H1 (cell line): Measurements from ENCODE around the gene SNED1. TPM values are rescaled to one million over a fixed set of nuclear protein-coding genes. Genes with fewer than 3 reads are reported as not detected.

Experiments used
- CTCF ChIA-PET: fragments of 300-600 bp; sonication (Branson Sonifier 250); formaldehyde crosslinking; loops from one replicate; lab custom pipeline; 2021; ENCODE audit not compliant: partially characterized antibody; lab: Charles Lee
- POLR2A ChIA-PET: fragments of 300-600 bp; sonication (Branson Sonifier 250); formaldehyde crosslinking; loops from one replicate; lab custom pipeline; 2021; ENCODE audit warnings: inconsistent platforms; ENCODE audit not compliant: partially characterized antibody; lab: Charles Lee
- DNase-seq, 2 experiments: peaks; one replicate each; pipeline versions ENCODE4 v3.0.0 to v3.0.0-alpha.2; 2010 to 2022; ENCODE audit warnings: low spot score in 2 of 2, low read depth in 1 of 2, mixed read lengths in 1 of 2
- FAIRE-seq: peaks from 2 replicates; lab custom pipeline; 2011; peaks lifted over from hg19 to GRCh38; lab: Jason Lieb, UNC
- H2AFZ ChIP-seq: 2 replicates; pipeline ENCODE4 v1.8.1; 2012; ENCODE audit warnings: low read length, inconsistent platforms
- H2AK5ac ChIP-seq: 2 replicates; pipeline ENCODE4 v1.6.1; 2013; ENCODE audit warnings: low read depth, low read length
- H2BK120ac ChIP-seq: replicated peaks from 2 replicates; pipeline ENCODE3; 2013; ENCODE audit warnings: low read depth, low read length, inconsistent platforms
- H2BK12ac ChIP-seq: 2 replicates; pipeline ENCODE4 v1.6.1; 2013; ENCODE audit warnings: low read depth, low read length
- H2BK15ac ChIP-seq: 2 replicates; pipeline ENCODE4 v1.6.1; 2013; ENCODE audit warnings: low read length
- H2BK20ac ChIP-seq: 2 replicates; pipeline ENCODE4 v1.6.1; 2013; ENCODE audit warnings: low read length
- H2BK5ac ChIP-seq: 2 replicates; pipeline ENCODE4 v1.6.1; 2013; ENCODE audit warnings: low read depth, low read length
- H3K14ac ChIP-seq: 2 replicates; pipeline ENCODE4 v1.6.1; 2013; ENCODE audit warnings: inconsistent platforms; ENCODE audit not compliant: insufficient read length
- H3K18ac ChIP-seq: 2 replicates; pipeline ENCODE4 v1.6.1; 2013; ENCODE audit warnings: low read length; ENCODE audit errors: extremely low read depth
- H3K23ac ChIP-seq: 2 replicates; pipeline ENCODE4 v1.6.1; 2013; ENCODE audit warnings: inconsistent platforms; ENCODE audit not compliant: insufficient read length
- H3K23me2 ChIP-seq: 2 replicates; pipeline ENCODE4 v1.6.1; 2013; ENCODE audit warnings: low read depth, low read length
- H3K27ac ChIP-seq: 2 replicates; pipeline ENCODE4 v1.6.1; 2011; ENCODE audit warnings: low read depth, low read length, inconsistent platforms
- H3K27me3 ChIP-seq, 4 experiments: replicated peaks in 1 of 4; 1 replicate in 1 of 4; 2 replicates in 3 of 4; pipeline versions ENCODE4 v1.6.1 to v1.8.1; 2011 to 2013; ENCODE audit warnings: low read length in 3 of 4, mild to moderate bottlenecking in 3 of 4, inconsistent platforms in 2 of 4, mixed read lengths in 2 of 4, moderate library complexity in 1 of 4; ENCODE audit not compliant: control insufficient read depth in 3 of 4, insufficient read depth in 3 of 4; ENCODE audit errors: extremely low read depth in 1 of 4
- H3K36me3 ChIP-seq, 4 experiments: 2 replicates each; pipeline versions ENCODE4 v1.6.1 to v1.8.1; 2011 to 2013; ENCODE audit warnings: mild to moderate bottlenecking in 4 of 4, low read length in 3 of 4, moderate library complexity in 2 of 4, control low read depth in 1 of 4, inconsistent platforms in 1 of 4; ENCODE audit not compliant: insufficient read depth in 4 of 4, control insufficient read depth in 2 of 4
- H3K4ac ChIP-seq: replicated peaks from 2 replicates; pipeline ENCODE3; 2013; ENCODE audit warnings: low read length, low read depth, mixed read lengths, inconsistent platforms; ENCODE audit not compliant: insufficient read length
- H3K4me1 ChIP-seq, 4 experiments: replicated peaks in 1 of 4; 1 replicate in 1 of 4; 2 replicates in 3 of 4; pipeline versions ENCODE4 v1.6.1 to v1.8.1; 2011 to 2013; ENCODE audit warnings: low read length in 3 of 4, inconsistent platforms in 2 of 4, mixed read lengths in 1 of 4; ENCODE audit not compliant: insufficient read depth in 4 of 4, control insufficient read depth in 3 of 4
- H3K4me2 ChIP-seq, 2 experiments: 2 replicates each; pipeline versions ENCODE4 v1.6.1 to v1.8.1; 2011 to 2013; ENCODE audit warnings: low read depth in 2 of 2, low read length in 2 of 2, control low read depth in 1 of 2, inconsistent platforms in 1 of 2, mild to moderate bottlenecking in 1 of 2; ENCODE audit not compliant: insufficient read depth in 1 of 2
- H3K4me3 ChIP-seq, 4 experiments: fragments of 200-600, 300-600 bp in 1 of 4; sonication (generic), shearing (Covaris generic), sonication (Bioruptor Twin) in 1 of 4; 2 replicates each; pipeline versions ENCODE4 v1.5.1 to v1.8.1; 2011 to 2016; ENCODE audit warnings: low read length in 4 of 4, low read depth in 3 of 4, control low read depth in 2 of 4, inconsistent platforms in 2 of 4, mild to moderate bottlenecking in 2 of 4, mixed read lengths in 1 of 4, moderate library complexity in 1 of 4; ENCODE audit not compliant: insufficient read depth in 2 of 4; ENCODE audit errors: extremely low read depth in 1 of 4
- H3K56ac ChIP-seq: replicated peaks from 2 replicates; pipeline ENCODE3; 2013; ENCODE audit warnings: low read depth, mild to moderate bottlenecking, mixed read lengths, low read length, inconsistent platforms; ENCODE audit not compliant: insufficient read length
- H3K79me1 ChIP-seq: 2 replicates; pipeline ENCODE4 v1.6.1; 2013; ENCODE audit warnings: low read depth, low read length, control low read depth
- H3K79me2 ChIP-seq, 2 experiments: 2 replicates each; pipeline versions ENCODE4 v1.6.1 to v1.8.1; 2012 to 2013; ENCODE audit warnings: low read length in 2 of 2, mild to moderate bottlenecking in 2 of 2, inconsistent platforms in 1 of 2; ENCODE audit not compliant: insufficient read depth in 2 of 2, control insufficient read depth in 1 of 2
- H3K9ac ChIP-seq, 4 experiments: replicated peaks in 1 of 4; 1 replicate in 1 of 4; 2 replicates in 3 of 4; pipeline versions ENCODE4 v1.6.1 to v1.8.1; 2011 to 2013; ENCODE audit warnings: low read depth in 3 of 4, low read length in 3 of 4, control low read depth in 2 of 4, mild to moderate bottlenecking in 2 of 4, moderate library complexity in 2 of 4, inconsistent platforms in 1 of 4; ENCODE audit errors: extremely low read depth in 1 of 4
- H3K9me3 ChIP-seq, 2 experiments: 2 replicates each; pipeline versions ENCODE4 v1.6.1 to v1.8.1; 2012 to 2013; ENCODE audit warnings: mild to moderate bottlenecking in 2 of 2, moderate library complexity in 2 of 2, control low read depth in 1 of 2, inconsistent platforms in 1 of 2, low read depth in 1 of 2, low read length in 1 of 2, mixed read lengths in 1 of 2; ENCODE audit not compliant: insufficient read depth in 2 of 2
- H4K20me1 ChIP-seq, 2 experiments: replicated peaks in 1 of 2; 2 replicates each; pipeline versions ENCODE3 to v1.8.1; 2011 to 2013; ENCODE audit warnings: inconsistent platforms in 2 of 2, low read length in 2 of 2, mild to moderate bottlenecking in 1 of 2; ENCODE audit not compliant: insufficient read depth in 2 of 2, control insufficient read depth in 1 of 2
- H4K5ac ChIP-seq: 2 replicates; pipeline ENCODE4 v1.6.1; 2013; ENCODE audit warnings: low read length, low read depth, mixed read lengths, inconsistent platforms; ENCODE audit not compliant: insufficient read length
- H4K8ac ChIP-seq: 2 replicates; pipeline ENCODE4 v1.8.0; 2013; ENCODE audit warnings: mild to moderate bottlenecking, moderate library complexity, low read length, inconsistent platforms; ENCODE audit not compliant: insufficient read depth; ENCODE audit errors: extremely low read depth
- H4K91ac ChIP-seq: replicated peaks from 2 replicates; pipeline ENCODE3; 2013; ENCODE audit warnings: low read length, mixed read lengths, inconsistent platforms; ENCODE audit not compliant: insufficient read length
- BCL11A ChIP-seq, 2 experiments: IDR thresholded peaks; one replicate each; pipeline ENCODE4 v1.6.1; 2011; ENCODE audit warnings: low read depth in 2 of 2, low read length in 2 of 2, mild to moderate bottlenecking in 2 of 2
- FOSL1 ChIP-seq: IDR thresholded peaks from 2 replicates; pipeline ENCODE4 v1.6.1; 2011; ENCODE audit warnings: mild to moderate bottlenecking, low read depth, low read length, moderate library complexity; ENCODE audit not compliant: insufficient read depth
- KDM1A ChIP-seq: fragments of 200-600, 300-600 bp; sonication (generic); IDR thresholded peaks from 2 replicates; pipeline ENCODE4 v1.7.1; 2016; ENCODE audit warnings: mild to moderate bottlenecking, low read length, borderline replicate concordance
- RBBP5 ChIP-seq: IDR thresholded peaks from 2 replicates; pipeline ENCODE4 v1.7.1; 2012; ENCODE audit warnings: low read depth, mild to moderate bottlenecking, inconsistent platforms, low read length, moderate library complexity, borderline replicate concordance
- RFX5 ChIP-seq: IDR thresholded peaks from 2 replicates; pipeline ENCODE4 v1.6.1; 2011; ENCODE audit warnings: low read depth, low read length, improper control_type of control experiment, borderline replicate concordance
- RXRA ChIP-seq: IDR thresholded peaks from 2 replicates; pipeline ENCODE4 v1.6.1; 2011; ENCODE audit warnings: low read depth, mild to moderate bottlenecking, low read length, moderate library complexity; ENCODE audit not compliant: insufficient read depth
- SIN3A ChIP-seq, 2 experiments: IDR thresholded peaks in 1 of 2; conservative IDR thresholded peaks in 1 of 2; 2 replicates each; pipeline ENCODE4 v1.6.1; 2011 to 2012; ENCODE audit warnings: low read length in 2 of 2, improper control_type of control experiment in 1 of 2, low read depth in 1 of 2, mild to moderate bottlenecking in 1 of 2
- SIRT6 ChIP-seq: IDR thresholded peaks from one replicate; pipeline ENCODE4 v1.7.1; 2012; ENCODE audit warnings: low read length, inconsistent platforms
- SIX5 ChIP-seq: IDR thresholded peaks from 2 replicates; pipeline ENCODE4 v1.6.1; 2011; ENCODE audit warnings: mild to moderate bottlenecking, low read depth, low read length
- SRF ChIP-seq: IDR thresholded peaks from 2 replicates; pipeline ENCODE4 v1.6.1; 2011; ENCODE audit warnings: mild to moderate bottlenecking, low read depth, low read length, moderate library complexity
- SUZ12 ChIP-seq: fragments of 200-600 bp; sonication (generic); IDR thresholded peaks from 2 replicates; pipeline ENCODE4 v1.6.1; 2012; ENCODE audit warnings: mild to moderate bottlenecking, inconsistent platforms, low read length, moderate library complexity, mixed read lengths
- TBP ChIP-seq: IDR thresholded peaks from 2 replicates; pipeline ENCODE4 v1.6.1; 2011; ENCODE audit warnings: low read depth, low read length, improper control_type of control experiment
- ZNF274 ChIP-seq: IDR thresholded peaks from 2 replicates; pipeline ENCODE4 v1.7.0; 2012; ENCODE audit warnings: low read length, borderline replicate concordance; ENCODE audit errors: extremely low read depth
- WGBS, 2 experiments: shearing (Covaris generic) in 1 of 2; methylation state at CpG; one replicate each; pipeline versions ENCODE4 v1.1.6 to v1.1.7; 2013 to 2015; ENCODE audit warnings: low lambda C conversion rate in 2 of 2, mixed read lengths in 2 of 2, inconsistent platforms in 1 of 2, low coverage in 1 of 2, missing lambda C conversion rate in 1 of 2; ENCODE audit not compliant: insufficient replicate concordance in 2 of 2, insufficient coverage in 1 of 2, insufficient read length in 1 of 2; ENCODE audit errors: extremely low coverage in 1 of 2, missing lambda C conversion rate in 1 of 2; 5-methylcytosine and 5-hydroxymethylcytosine counted together
- polyA plus RNA-seq, 7 experiments: library from polyadenylated mRNA; depleted of rRNA in 3 of 7; stranded (reverse) in 5 of 7; unstranded in 2 of 7; fragments of >200 nt in 5 of 7; fragments of 200-250 nt in 2 of 7; gene quantifications; 1 replicate in 5 of 7; 2 replicates in 1 of 7; 4 replicates in 1 of 7; pipeline versions ENCODE4 v1.2.1 to v1.2.3, GENCODE V29; 2011 to 2013; ENCODE audit warnings: missing spikeins in 2 of 7, mixed read lengths in 2 of 7
- total RNA-seq: library from RNA; stranded (reverse); fragmentation: NEBNext Ultra II Directional; extraction: Animal tissue kit (Norgen Biotek cat#: 25700); gene quantifications from 2 replicates; pipeline ENCODE4 v1.2.1, GENCODE V29; 2021

Gene SNED1
- total and polyA plus RNA-seq, 2 of the 8 experiments (the other 6 are each of a cell fraction or from before 2014, with no cell fraction given), result 1.9 TPM

DNA sequence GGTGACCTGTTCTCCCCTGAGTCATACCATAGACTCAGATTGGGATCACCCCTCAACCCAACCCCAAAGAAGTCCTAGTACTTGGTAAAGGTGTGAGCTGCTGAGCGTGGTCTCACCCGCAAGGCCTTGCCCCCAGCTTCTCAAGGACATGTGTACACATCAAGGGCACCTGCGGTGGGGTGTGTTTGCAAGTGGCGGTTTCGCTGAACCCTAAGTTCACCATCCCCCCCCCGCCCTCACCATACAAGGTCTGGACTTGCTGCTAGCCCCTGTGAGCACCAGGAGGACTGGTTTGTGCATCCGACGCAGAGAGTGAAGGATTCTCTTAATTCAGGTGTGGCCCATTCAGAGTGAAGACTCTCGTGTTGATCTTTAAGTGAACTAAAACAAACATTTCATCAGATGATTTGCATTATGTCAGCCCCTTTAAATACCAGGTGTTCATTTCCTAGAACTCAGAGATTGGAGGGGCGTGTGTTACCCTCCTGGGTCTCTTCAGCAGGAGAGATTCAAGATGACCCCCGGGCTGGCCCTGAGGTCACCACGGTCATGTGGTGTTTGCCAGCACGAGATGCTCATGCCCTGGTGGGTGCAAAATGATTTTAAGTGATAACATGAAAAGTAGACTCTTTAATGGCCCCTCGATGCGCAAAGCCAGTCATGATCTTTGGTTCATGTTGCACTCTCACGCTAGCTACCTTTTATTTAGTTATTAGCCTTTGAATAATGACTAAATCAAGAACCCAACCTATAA lies 75.8 kb downstream of the SNED1 start:
- no peak overlapping the region for H2BK5ac ChIP-seq
- ChIA-PET POLR2A (interaction anchor here (1.6 kb wide), 1 partner anchor 9 kb away, joined by 6 read pairs; no protein-coding TSS in a partner anchor), CTCF (interaction anchor here (0.7 to 1.5 kb wide), 2 partner anchors 91 to 115 kb away, joined by 3 to 5 read pairs; no protein-coding TSS in a partner anchor)
- H2BK12ac ChIP-seq, result no peak overlapping the region
- H3K4me1 ChIP-seq, result no peaks in the 10 kb centered on the region; a peak in 1 of 7 replicates
- H4K91ac ChIP-seq, result no peak overlapping the region
- H3K9ac ChIP-seq, result no peak overlapping the region
- no peaks in the 10 kb centered on the region for H3K27me3 ChIP-seq
- FAIRE-seq (no peak), DNase-seq (no peak)
- no peak overlapping the region for H3K23ac ChIP-seq
- no peak overlapping the region for H3K18ac ChIP-seq
- no peaks in the 10 kb centered on the region for H3K23me2 ChIP-seq
- H2AFZ ChIP-seq, result no peak overlapping the region
- no peaks in the 10 kb centered on the region for H3K79me2 ChIP-seq
- no peak overlapping the region for H4K5ac ChIP-seq
- no peak overlapping the region for H2BK120ac ChIP-seq
- no peak overlapping the region for H2BK15ac ChIP-seq
- no peak overlapping the region for H3K14ac ChIP-seq
- H3K36me3 ChIP-seq, result no peaks in the 10 kb centered on the region
- no peak overlapping the region for H4K8ac ChIP-seq
- H4K20me1 ChIP-seq, result no peaks in the 10 kb centered on the region
- H3K79me1 ChIP-seq, result no peaks in the 10 kb centered on the region
- no peak overlapping the region for H2BK20ac ChIP-seq
- WGBS, 2 experiments, result 91% methylated on average over 16 of the region's 16 CpGs; no CpG with 5 or more reads in 1 of the 2 experiments
- H3K4me3 ChIP-seq, result no peak overlapping the region
- H3K4me2 ChIP-seq, result no peak overlapping the region
- H2AK5ac ChIP-seq, result no peak overlapping the region
- no peak overlapping the region for H3K4ac ChIP-seq
- H3K27ac ChIP-seq, result no peak overlapping the region
- no peaks in the 10 kb centered on the region for H3K9me3 ChIP-seq
- H3K56ac ChIP-seq, result no peak overlapping the region
- TF ChIP-seq FOSL1 (no peak), RBBP5 (no peak), RXRA (no peak), SUZ12 (no peak), SIN3A (conservative IDR thresholded peaks at IDR 0.05 in 1 of 2, IDR thresholded peaks at IDR 0.05 in 1 of 2; ENCODE audit: low read depth in 1 of 2, low read length in 2 of 2) (no peak), KDM1A (no peak), BCL11A (IDR thresholded peaks at IDR 0.05; ENCODE audit: low read depth in 2 of 2, low read length in 2 of 2) (no peak), TBP (no peak), ZNF274 (no peak), SIX5 (no peak), SRF (no peak), RFX5 (no peak), SIRT6 (no peak)
